HG03460 (cell line): ENCODE measurements around the gene CLRN1.
A peak's percentile ranks its signal among the peaks of the same experiment; 100 is the strongest.

Experiments used
- ATAC-seq: cut with Tn5 transposase; IDR thresholded peaks from one replicate; pipeline ENCODE4 v1.9.1; 2021; ENCODE audit not compliant: unreplicated experiment

CLRN1 gene

GRCh38 chr3:150925751-150926201 lies 46.8 kb downstream of the CLRN1 start:
- ATAC-seq = peak; percentile 89

- no peak for ATAC-seq
These were observed 49.9 kb downstream of the CLRN1 start for GRCh38 chr3:150922611-150923010.

- no peak for ATAC-seq
These were observed 51.3 kb downstream of the CLRN1 start for GRCh38 chr3:150921209-150921608.

GRCh38 chr3:150920236-150920635 lies 52.3 kb downstream of the CLRN1 start:
- ATAC-seq = no peak

- ATAC-seq = no peak
These were observed 54.6 kb downstream of the CLRN1 start for GRCh38 chr3:150917951-150918350.

GRCh38 chr3:150913133-150913922 lies 59.2 kb downstream of the CLRN1 start:
- no peak for ATAC-seq

GRCh38 chr3:150912501-150912900 lies 60.0 kb downstream of the CLRN1 start:
- ATAC-seq = no peak

GRCh38 chr3:150911771-150912170 lies 60.8 kb downstream of the CLRN1 start:
- ATAC-seq = no peak

- no peak for ATAC-seq
These were observed 66.1 kb downstream of the CLRN1 start for GRCh38 chr3:150906461-150906860.

- no peak for ATAC-seq
These were observed 66.8 kb downstream of the CLRN1 start for GRCh38 chr3:150905746-150906145.

- no peak for ATAC-seq
These were observed 67.2 kb downstream of the CLRN1 start, which contains the start of gene MINDY4B for GRCh38 chr3:150905339-150905738. MINDY4B (minus strand) TSS chr3:150905439; CDS start chr3:150905439, 0 bp downstream.

GRCh38 chr3:150902988-150903387 lies 69.5 kb downstream of the CLRN1 start:
- no peak for ATAC-seq

- no peak for ATAC-seq
These were observed 70.7 kb downstream of the CLRN1 start for GRCh38 chr3:150901793-150902192.

GRCh38 chr3:150899141-150899540 lies 73.4 kb downstream of the CLRN1 start:
- no peak for ATAC-seq

GRCh38 chr3:150898046-150898754 lies 74.3 kb downstream of the CLRN1 start:
- ATAC-seq = no peak

GRCh38 chr3:150897592-150897991 lies 74.9 kb downstream of the CLRN1 start:
- ATAC-seq = no peak

- ATAC-seq = no peak
These were observed 81.7 kb downstream of the CLRN1 start for GRCh38 chr3:150890831-150891230.

GRCh38 chr3:150890295-150890694 lies 82.2 kb downstream of the CLRN1 start:
- ATAC-seq = no peak

GRCh38 chr3:150889106-150889505 lies 83.4 kb downstream of the CLRN1 start:
- no peak for ATAC-seq

- ATAC-seq = no peak
These were observed 85.5 kb downstream of the CLRN1 start for GRCh38 chr3:150887031-150887430.

GRCh38 chr3:150885535-150885934 lies 87.0 kb downstream of the CLRN1 start:
- ATAC-seq = no peak

GRCh38 chr3:150878996-150879575 lies 93.4 kb downstream of the CLRN1 start:
- ATAC-seq = no peak
